ENCODE data around the gene SLIT1.

The SLIT1 gene

GRCh38 chr10:97199152-97199551 is 13.4 kb upstream of the SLIT1 start:
- DNase-seq, result no peak

DNA sequence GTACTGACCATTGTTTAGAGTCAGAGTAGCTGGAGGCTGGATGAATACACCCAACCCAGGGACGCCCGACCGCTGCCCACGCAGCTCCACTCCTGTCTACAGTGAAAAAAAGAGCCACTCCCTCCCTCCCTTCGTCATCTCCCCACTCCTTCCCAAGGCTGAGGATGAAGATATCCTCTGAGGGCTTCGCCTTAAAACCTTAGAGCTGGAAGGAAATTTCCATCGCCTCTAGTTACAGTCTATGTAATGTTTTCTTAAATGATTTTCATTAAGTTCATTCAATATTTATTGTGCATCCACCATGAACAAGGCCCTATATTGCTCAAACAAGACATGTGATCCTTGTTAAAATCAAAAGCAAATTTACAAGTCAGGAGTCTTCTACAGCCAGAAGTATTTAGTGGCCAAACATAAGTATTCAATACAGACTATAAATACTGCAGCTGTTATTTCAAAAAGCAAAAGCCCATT is 11.3 kb upstream of the SLIT1 start:
- DNase-seq, result no peak

DNA sequence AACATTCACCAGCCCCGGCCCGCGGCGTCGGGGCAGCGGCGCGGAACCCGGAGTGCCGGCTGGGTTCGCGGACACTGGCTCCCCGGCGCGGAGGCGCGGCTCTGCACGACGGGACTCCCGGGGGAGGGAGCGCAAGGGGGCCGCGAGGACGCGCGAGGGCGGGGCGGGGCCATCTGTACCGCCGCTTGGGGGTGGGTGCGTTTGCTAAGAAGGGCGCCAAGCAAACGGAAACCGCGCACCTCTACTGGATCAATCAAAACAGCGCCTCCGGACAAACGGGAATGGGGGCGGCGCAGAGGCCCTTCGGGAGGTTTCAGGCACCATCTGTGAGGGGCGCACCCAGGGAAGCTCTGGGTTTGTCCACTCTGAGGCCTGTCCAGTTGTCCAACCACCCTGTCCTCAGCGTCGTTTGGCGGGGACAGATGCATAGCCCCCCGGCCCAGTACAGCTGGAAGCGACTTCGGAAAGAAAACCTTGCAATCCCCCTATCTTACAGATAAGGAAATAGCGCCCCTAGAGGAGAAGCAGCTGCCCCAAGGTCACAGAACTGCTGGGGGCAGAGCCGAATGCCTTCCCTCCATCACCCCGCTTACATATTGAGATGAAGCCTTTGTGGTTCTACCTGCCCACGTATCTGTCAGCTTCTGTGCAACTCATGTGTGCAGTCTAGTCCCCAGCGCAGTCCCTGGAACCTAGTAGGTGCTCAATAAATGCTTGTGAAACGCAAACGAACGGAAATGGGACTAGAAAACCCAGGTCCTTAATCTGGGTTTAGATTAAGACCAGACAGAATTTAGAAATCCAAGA is 10.7 kb upstream of the SLIT1 start:
- DNase-seq, result peak; percentile 19 to 59

- DNase-seq, result no peak
Observed at GRCh38 chr10:97195706-97196222, 10.0 kb upstream of the SLIT1 start.

DNA sequence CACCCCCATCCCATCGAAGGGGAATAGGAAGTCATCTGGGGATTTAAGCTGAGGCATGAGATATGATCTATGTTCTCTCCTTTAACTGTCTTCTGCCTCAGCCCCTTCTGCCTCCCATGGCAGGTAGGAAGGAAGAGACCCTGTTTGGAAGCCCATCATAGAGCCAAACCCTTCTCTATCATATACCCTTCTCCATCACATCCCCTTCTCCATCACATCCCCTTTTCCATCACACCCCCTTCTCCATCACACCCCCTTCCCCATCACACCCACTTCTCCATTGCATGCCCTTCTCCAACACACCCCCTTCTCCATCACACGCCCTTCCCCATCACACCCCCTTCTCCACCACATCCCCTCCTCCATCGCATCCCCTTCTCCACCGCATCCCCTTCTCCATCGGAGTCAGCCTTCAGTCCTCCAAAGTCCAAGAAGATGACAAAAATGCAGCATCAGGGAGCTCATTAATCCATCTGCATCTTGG is 7.2 kb upstream of the SLIT1 start:
- DNase-seq, result no peak

DNA sequence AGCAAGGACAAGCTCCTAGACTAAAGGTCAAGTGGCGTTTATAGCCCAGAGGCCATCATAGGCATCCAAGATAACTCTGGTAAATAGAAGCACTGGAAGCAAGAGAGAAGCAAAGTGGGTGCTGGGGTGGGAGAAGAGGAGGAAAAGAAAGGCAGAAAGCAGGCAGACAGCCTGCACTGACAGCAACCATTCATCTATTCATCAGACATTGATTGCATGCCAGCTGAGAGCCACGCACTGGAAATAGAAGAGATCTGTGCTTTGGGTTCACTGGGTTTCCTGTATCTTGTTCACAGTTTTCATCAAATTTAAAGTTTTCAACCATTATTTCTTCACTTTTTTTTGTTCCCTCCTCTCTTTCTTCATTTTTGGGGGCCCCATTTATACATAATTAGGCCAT is 4.7 kb upstream of the SLIT1 start:
- no peak for DNase-seq

GRCh38 chr10:97188261-97188711 is 2.5 kb upstream of the SLIT1 start:
- no peak for DNase-seq

DNA sequence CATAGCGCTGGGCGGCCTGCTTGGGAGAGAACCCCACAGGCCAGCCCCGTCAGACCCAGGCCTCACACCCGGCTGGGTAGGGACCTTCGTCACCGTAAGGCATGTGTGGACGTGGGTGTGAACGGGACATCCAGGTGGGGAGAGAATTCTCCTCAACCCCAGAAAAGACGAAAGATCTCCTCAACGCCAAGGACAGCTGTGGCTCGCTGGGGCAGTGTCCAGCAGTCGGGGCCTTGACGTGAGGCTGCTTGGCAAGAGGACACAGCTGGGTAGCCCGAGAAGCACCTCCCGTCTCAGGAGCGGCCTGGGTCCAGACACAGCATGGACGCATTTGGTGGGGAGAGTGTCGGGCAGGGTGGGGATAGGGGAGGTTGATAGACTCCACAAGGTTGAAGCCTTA is 1.2 kb upstream of the SLIT1 start:
- no peak for DNase-seq

DNA sequence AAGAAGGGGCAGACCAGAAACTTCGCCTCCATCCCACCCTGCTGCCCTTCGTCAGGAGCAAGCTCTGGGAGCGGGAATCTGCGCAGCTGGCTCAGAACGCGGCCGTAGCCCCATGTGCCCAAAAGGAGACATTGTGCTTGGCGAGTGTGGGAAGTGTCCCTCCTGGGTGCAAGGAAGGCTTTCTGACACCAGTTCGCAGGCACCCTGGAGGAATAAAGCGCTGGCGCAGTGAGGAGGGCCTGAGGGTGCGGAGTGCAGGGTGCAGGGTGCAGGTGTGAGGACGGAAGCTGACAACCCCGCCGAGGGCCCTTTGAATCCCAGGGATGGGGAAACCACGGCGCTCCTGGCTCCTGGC is 811 bp downstream of the SLIT1 start:
- DNase-seq, result no peak

GRCh38 chr10:97183314-97183713 is 2.4 kb downstream of the SLIT1 start:
- no peak for DNase-seq

DNA sequence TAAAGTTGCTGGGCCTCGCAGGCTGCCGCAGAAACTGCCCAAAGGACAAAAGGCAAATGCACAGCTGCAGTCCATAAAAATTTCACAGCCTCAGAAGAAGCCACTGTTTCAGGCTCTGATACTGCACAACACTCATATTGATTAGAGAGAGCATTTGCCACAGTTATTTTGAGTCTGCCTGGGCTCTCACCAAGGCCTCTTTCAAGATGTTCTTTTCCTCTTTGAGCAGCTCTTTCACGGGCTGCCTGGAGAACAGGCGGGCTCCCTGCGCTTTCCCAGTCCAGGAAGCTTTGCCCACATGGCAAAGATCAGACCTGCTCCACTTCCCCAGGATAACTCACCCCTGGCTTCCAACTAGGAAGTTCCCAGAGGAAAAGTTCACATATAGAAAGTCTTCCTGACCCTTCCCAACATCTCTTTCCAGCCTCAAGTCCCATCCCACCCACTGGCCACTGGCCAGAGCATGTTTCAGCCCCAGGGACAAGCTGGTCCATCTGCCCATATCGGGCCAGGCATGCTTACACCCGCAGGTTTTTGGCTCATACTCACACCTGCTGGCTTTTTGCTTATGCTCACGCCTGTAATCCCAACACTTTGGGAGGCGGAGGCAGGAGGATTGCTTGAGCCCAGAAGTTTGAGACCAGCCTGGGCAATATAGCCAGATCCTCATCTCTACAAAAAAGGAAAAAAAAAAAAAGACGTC is 3.3 kb downstream of the SLIT1 start:
- peak in 1 of 2 experiments; percentile 27 for DNase-seq

- no peak for DNase-seq
Observed at GRCh38 chr10:97180986-97181385, 4.8 kb downstream of the SLIT1 start.

DNA sequence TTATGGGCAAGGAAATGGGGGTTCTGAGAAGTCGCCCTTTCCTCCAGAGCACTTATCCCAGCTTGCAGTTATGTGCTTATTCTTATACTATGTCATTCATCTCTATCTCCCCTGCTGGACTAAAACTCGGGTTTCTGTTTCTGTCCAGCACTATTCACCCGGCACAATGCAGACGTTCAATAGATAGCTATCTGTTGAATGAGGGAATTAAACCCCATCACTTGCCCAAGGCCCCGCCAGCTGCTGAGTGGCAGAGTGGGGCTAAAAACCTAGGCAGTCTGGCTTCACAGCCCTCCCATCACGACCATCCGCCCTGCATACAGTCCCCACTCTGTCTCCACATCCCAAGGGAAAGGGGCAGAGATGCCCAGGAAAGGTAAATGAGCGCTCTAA is 5.4 kb downstream of the SLIT1 start:
- DNase-seq, result no peak

DNA sequence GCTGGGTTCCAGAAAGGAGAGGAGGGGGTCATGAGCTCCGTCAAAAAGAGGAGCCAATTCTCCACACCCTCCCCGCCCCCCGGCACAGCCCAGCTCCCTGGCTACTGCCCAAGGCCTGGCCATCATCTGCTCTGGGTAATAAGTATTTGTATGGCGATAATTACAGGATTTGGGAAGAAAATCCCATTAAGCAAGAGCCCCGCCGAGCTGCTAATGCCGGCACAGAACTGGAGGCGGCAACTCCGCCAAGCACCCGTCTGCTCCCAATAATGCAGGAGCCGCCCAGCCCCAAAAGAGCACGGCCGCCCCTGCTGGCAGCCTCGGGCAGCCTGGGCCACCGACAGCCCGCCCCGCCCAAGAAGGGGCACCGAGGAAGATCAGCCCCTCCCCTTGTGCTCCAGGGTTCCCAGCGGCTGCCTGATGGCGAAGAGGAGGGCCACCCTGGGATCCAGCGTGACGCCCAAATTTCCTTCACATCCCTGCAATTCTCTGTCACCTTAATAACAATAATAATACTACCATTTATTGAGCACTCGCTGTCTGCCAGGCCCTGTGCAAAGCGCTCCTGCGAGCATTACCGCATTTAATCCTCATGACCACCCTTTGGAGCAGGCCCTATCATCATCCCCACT is 5.9 kb downstream of the SLIT1 start:
- peak; percentile 22 to 73 for DNase-seq

DNA sequence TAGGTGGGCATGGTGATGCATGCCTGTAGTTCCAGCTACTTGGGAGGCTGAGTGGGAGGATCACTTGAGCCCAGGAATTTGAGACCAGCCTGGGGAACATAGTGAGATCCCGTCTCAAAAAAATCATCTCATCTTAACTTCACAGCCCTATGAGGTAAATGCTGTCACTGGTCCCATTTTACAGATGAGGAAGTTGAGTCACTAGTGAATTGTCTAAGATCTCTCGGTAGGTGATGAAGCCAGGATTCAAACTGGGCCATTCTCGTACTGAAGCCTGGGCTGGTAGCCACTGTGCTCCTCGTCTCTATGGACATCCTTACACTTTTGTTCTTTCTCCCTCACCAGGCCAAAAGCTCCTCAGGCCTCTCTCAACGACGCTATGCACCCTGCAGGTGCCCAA is 6.4 kb downstream of the SLIT1 start:
- DNase-seq, result no peak

GRCh38 chr10:97178074-97178473 is 7.7 kb downstream of the SLIT1 start:
- no peak for DNase-seq

GRCh38 chr10:97176226-97176625 is 9.5 kb downstream of the SLIT1 start:
- DNase-seq, result no peak

DNA sequence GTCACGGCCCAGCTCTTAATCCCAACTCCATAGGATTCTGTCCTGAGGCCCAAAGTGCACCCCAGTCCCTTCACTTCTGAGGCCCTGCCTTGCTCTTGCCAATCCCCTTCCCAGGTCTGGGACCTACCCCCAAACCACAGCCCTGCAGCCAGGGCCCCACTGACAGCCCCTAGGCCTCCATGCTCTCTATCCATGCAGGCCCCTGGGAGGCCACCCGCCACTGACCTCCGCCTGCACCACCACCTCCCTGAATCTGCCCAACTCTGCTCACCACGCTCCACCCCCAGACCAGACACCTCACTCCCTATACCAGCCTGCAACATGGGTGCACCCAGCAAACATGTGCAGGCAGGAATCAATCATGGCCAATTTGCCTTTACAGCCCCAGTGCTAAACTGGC is 10.2 kb downstream of the SLIT1 start:
- DNase-seq, result no peak

- DNase-seq, result no peak
Observed at GRCh38 chr10:97174941-97175340, 10.8 kb downstream of the SLIT1 start.

DNA sequence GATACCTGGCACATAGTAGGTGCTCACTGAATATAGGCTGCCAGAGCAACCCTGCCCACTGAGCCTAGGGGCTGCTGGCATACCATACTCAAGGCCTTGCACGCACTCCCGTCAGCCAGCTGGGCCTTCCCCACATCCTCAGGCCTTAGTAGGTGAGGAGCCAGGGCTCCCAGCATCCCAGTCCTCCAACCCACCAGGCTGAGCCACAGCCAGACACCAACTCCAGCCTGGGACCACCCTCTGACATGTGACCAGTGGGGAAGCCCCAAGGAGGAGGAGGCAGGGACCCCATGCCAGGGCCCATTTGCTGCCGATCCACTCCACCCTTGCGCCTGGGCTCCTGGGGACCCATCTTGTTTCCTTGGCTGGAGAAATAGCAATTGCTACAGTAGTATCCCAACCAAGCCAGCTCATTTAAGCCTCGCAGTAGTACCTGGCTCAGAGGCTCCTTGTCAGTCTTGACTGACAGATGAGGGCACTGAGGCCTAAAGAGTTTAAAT is 11.4 kb downstream of the SLIT1 start:
- no peak for DNase-seq

DNA sequence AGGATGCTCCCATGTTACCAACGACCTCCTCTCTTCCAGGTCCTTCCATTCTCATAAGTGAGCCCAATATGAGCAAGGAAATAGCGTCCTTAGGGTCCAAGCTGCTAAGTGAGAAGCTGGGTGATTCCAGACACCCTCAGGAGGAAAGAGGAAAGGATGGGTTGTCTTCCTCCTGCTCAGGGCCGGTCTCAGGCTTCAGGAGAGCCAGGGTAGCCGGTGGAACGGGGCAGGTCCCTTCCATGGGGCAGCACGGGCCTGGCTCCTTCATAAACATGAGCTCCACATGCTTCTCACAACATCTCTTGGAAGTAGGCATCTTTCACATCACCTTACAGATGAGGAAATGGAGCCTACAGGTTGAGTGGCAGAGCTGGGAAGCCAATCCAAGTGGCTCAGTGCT is 12.7 kb downstream of the SLIT1 start:
- DNase-seq, result no peak

- DNase-seq, result no peak
Observed at GRCh38 chr10:97171001-97171400, 14.8 kb downstream of the SLIT1 start.
